G401 (cell line): ENCODE results near the gene TJP1. TPM values are rescaled to one million over a fixed set of nuclear protein-coding genes. Genes with fewer than 3 reads are reported as not detected.
"Not testable (repeated sequence)": the region's sequence is repeated elsewhere in the genome, so short reads cannot be mapped to it uniquely, and the experiment has no call there.

Source experiments
- DNase-seq: peaks from one replicate; pipeline ENCODE4 v3.0.0-alpha.2; 2015; ENCODE audit warnings: low spot score
- in situ Hi-C: cut with HindIII; loops from 2 replicates; pipeline ENCODE4 v1.10.0; 2016; ENCODE audit warnings: low sequenced_read_pairs, mixed read lengths
- total RNA-seq: library from RNA; depleted of rRNA; stranded (reverse); fragments of >200 nt; shearing (Covaris generic); gene quantifications from 2 replicates; pipeline ENCODE4 v1.2.3, GENCODE V29; 2014

TJP1 gene
- total RNA-seq, 1 experiment from 2014 or later = 59.5 TPM

- in situ Hi-C loops = no loop called here
These were observed 16.6 kb downstream of the TJP1 start for GRCh38 chr15:29805708-29806104.

GRCh38 chr15:29805043-29805707, 17.1 kb downstream of the TJP1 start:
- in situ Hi-C loops = no loop called here
- DNase-seq = peak; percentile 41

More at GRCh38 chr15:29805708-29806104, 16.6 kb downstream of the TJP1 start:
- no peak for DNase-seq

GRCh38 chr15:29802411-29802810, 19.9 kb downstream of the TJP1 start:
- DNase-seq = no peak
- in situ Hi-C loops = no loop called here

GRCh38 chr15:29800491-29801366, 21.5 kb downstream of the TJP1 start:
- in situ Hi-C loops = no loop called here
- no peak for DNase-seq

GRCh38 chr15:29799859-29800258, 22.4 kb downstream of the TJP1 start:
- in situ Hi-C loops = no loop called here
- no peak for DNase-seq

GRCh38 chr15:29795610-29796009, 26.7 kb downstream of the TJP1 start:
- DNase-seq = no peak
- in situ Hi-C loops = no loop called here

- in situ Hi-C loops = no loop called here
- no peak for DNase-seq
These were observed 29.7 kb downstream of the TJP1 start for GRCh38 chr15:29792426-29793159.

- in situ Hi-C loops = no loop called here
These were observed 31.7 kb downstream of the TJP1 start for GRCh38 chr15:29790607-29791006.

GRCh38 chr15:29789871-29790270, 32.4 kb downstream of the TJP1 start:
- in situ Hi-C loops = no loop called here
- no peak for DNase-seq

More at GRCh38 chr15:29790607-29791006, 31.7 kb downstream of the TJP1 start:
- DNase-seq = no peak

- in situ Hi-C loops = no loop called here
- no peak for DNase-seq
These were observed 33.7 kb downstream of the TJP1 start for GRCh38 chr15:29788433-29789034.

GRCh38 chr15:29787767-29788166, 34.5 kb downstream of the TJP1 start:
- no peak for DNase-seq
- in situ Hi-C loops = no loop called here

- in situ Hi-C loops = no loop called here
- DNase-seq = no peak
These were observed 36.6 kb downstream of the TJP1 start for GRCh38 chr15:29785642-29786041.

- in situ Hi-C loops = no loop called here
- DNase-seq = no peak
These were observed 37.1 kb downstream of the TJP1 start for GRCh38 chr15:29785136-29785535.

- in situ Hi-C loops = no loop called here
- no peak for DNase-seq
These were observed 37.9 kb downstream of the TJP1 start for GRCh38 chr15:29784413-29784812.

GRCh38 chr15:29782816-29783215, 39.5 kb downstream of the TJP1 start:
- in situ Hi-C loops, DNase-seq: not testable (repeated sequence)

GRCh38 chr15:29778382-29778781, 43.9 kb downstream of the TJP1 start:
- in situ Hi-C loops = no loop called here
- DNase-seq = no peak

- in situ Hi-C loops = no loop called here
- no peak for DNase-seq
These were observed 45.4 kb downstream of the TJP1 start for GRCh38 chr15:29776859-29777258.

GRCh38 chr15:29774900-29775299, 47.4 kb downstream of the TJP1 start:
- no peak for DNase-seq
- in situ Hi-C loops = no loop called here

- DNase-seq = no peak
- in situ Hi-C loops = no loop called here
These were observed 48.5 kb downstream of the TJP1 start for GRCh38 chr15:29773816-29774215.
